H1 (cell line): ENCODE data around the gene ZRANB3. TPM values are rescaled to one million over a fixed set of nuclear protein-coding genes. Genes with fewer than 3 reads are reported as not detected.

ENCODE experiments used
- CTCF ChIA-PET: fragments of 300-600 bp; sonication (Branson Sonifier 250); formaldehyde crosslinking; loops from one replicate; lab custom pipeline; 2021; ENCODE audit not compliant: partially characterized antibody; lab: Charles Lee
- POLR2A ChIA-PET: fragments of 300-600 bp; sonication (Branson Sonifier 250); formaldehyde crosslinking; loops from one replicate; lab custom pipeline; 2021; ENCODE audit warnings: inconsistent platforms; ENCODE audit not compliant: partially characterized antibody; lab: Charles Lee
- DNase-seq, 2 experiments: peaks; one replicate each; pipeline versions ENCODE4 v3.0.0 to v3.0.0-alpha.2; 2010 to 2022; ENCODE audit warnings: low spot score in 2 of 2, low read depth in 1 of 2, mixed read lengths in 1 of 2
- FAIRE-seq: peaks from 2 replicates; lab custom pipeline; 2011; peaks lifted over from hg19 to GRCh38; lab: Jason Lieb, UNC
- H2AFZ ChIP-seq: 2 replicates; pipeline ENCODE4 v1.8.1; 2012; ENCODE audit warnings: low read length, inconsistent platforms
- H2AK5ac ChIP-seq: 2 replicates; pipeline ENCODE4 v1.6.1; 2013; ENCODE audit warnings: low read depth, low read length
- H2BK120ac ChIP-seq: replicated peaks from 2 replicates; pipeline ENCODE3; 2013; ENCODE audit warnings: low read depth, low read length, inconsistent platforms
- H2BK12ac ChIP-seq: 2 replicates; pipeline ENCODE4 v1.6.1; 2013; ENCODE audit warnings: low read depth, low read length
- H2BK15ac ChIP-seq: 2 replicates; pipeline ENCODE4 v1.6.1; 2013; ENCODE audit warnings: low read length
- H2BK20ac ChIP-seq: 2 replicates; pipeline ENCODE4 v1.6.1; 2013; ENCODE audit warnings: low read length
- H2BK5ac ChIP-seq: 2 replicates; pipeline ENCODE4 v1.6.1; 2013; ENCODE audit warnings: low read depth, low read length
- H3K14ac ChIP-seq: 2 replicates; pipeline ENCODE4 v1.6.1; 2013; ENCODE audit warnings: inconsistent platforms; ENCODE audit not compliant: insufficient read length
- H3K18ac ChIP-seq: 2 replicates; pipeline ENCODE4 v1.6.1; 2013; ENCODE audit warnings: low read length; ENCODE audit errors: extremely low read depth
- H3K23ac ChIP-seq: 2 replicates; pipeline ENCODE4 v1.6.1; 2013; ENCODE audit warnings: inconsistent platforms; ENCODE audit not compliant: insufficient read length
- H3K23me2 ChIP-seq: 2 replicates; pipeline ENCODE4 v1.6.1; 2013; ENCODE audit warnings: low read depth, low read length
- H3K27ac ChIP-seq: 2 replicates; pipeline ENCODE4 v1.6.1; 2011; ENCODE audit warnings: low read depth, low read length, inconsistent platforms
- H3K27me3 ChIP-seq, 4 experiments: replicated peaks in 1 of 4; 1 replicate in 1 of 4; 2 replicates in 3 of 4; pipeline versions ENCODE4 v1.6.1 to v1.8.1; 2011 to 2013; ENCODE audit warnings: low read length in 3 of 4, mild to moderate bottlenecking in 3 of 4, inconsistent platforms in 2 of 4, mixed read lengths in 2 of 4, moderate library complexity in 1 of 4; ENCODE audit not compliant: control insufficient read depth in 3 of 4, insufficient read depth in 3 of 4; ENCODE audit errors: extremely low read depth in 1 of 4
- H3K36me3 ChIP-seq, 4 experiments: 2 replicates each; pipeline versions ENCODE4 v1.6.1 to v1.8.1; 2011 to 2013; ENCODE audit warnings: mild to moderate bottlenecking in 4 of 4, low read length in 3 of 4, moderate library complexity in 2 of 4, control low read depth in 1 of 4, inconsistent platforms in 1 of 4; ENCODE audit not compliant: insufficient read depth in 4 of 4, control insufficient read depth in 2 of 4
- H3K4ac ChIP-seq: replicated peaks from 2 replicates; pipeline ENCODE3; 2013; ENCODE audit warnings: low read length, low read depth, mixed read lengths, inconsistent platforms; ENCODE audit not compliant: insufficient read length
- H3K4me1 ChIP-seq, 4 experiments: replicated peaks in 1 of 4; 1 replicate in 1 of 4; 2 replicates in 3 of 4; pipeline versions ENCODE4 v1.6.1 to v1.8.1; 2011 to 2013; ENCODE audit warnings: low read length in 3 of 4, inconsistent platforms in 2 of 4, mixed read lengths in 1 of 4; ENCODE audit not compliant: insufficient read depth in 4 of 4, control insufficient read depth in 3 of 4
- H3K4me2 ChIP-seq, 2 experiments: 2 replicates each; pipeline versions ENCODE4 v1.6.1 to v1.8.1; 2011 to 2013; ENCODE audit warnings: low read depth in 2 of 2, low read length in 2 of 2, control low read depth in 1 of 2, inconsistent platforms in 1 of 2, mild to moderate bottlenecking in 1 of 2; ENCODE audit not compliant: insufficient read depth in 1 of 2
- H3K4me3 ChIP-seq, 4 experiments: fragments of 200-600, 300-600 bp in 1 of 4; sonication (generic), shearing (Covaris generic), sonication (Bioruptor Twin) in 1 of 4; 2 replicates each; pipeline versions ENCODE4 v1.5.1 to v1.8.1; 2011 to 2016; ENCODE audit warnings: low read length in 4 of 4, low read depth in 3 of 4, control low read depth in 2 of 4, inconsistent platforms in 2 of 4, mild to moderate bottlenecking in 2 of 4, mixed read lengths in 1 of 4, moderate library complexity in 1 of 4; ENCODE audit not compliant: insufficient read depth in 2 of 4; ENCODE audit errors: extremely low read depth in 1 of 4
- H3K56ac ChIP-seq: replicated peaks from 2 replicates; pipeline ENCODE3; 2013; ENCODE audit warnings: low read depth, mild to moderate bottlenecking, mixed read lengths, low read length, inconsistent platforms; ENCODE audit not compliant: insufficient read length
- H3K79me1 ChIP-seq: 2 replicates; pipeline ENCODE4 v1.6.1; 2013; ENCODE audit warnings: low read depth, low read length, control low read depth
- H3K79me2 ChIP-seq, 2 experiments: 2 replicates each; pipeline versions ENCODE4 v1.6.1 to v1.8.1; 2012 to 2013; ENCODE audit warnings: low read length in 2 of 2, mild to moderate bottlenecking in 2 of 2, inconsistent platforms in 1 of 2; ENCODE audit not compliant: insufficient read depth in 2 of 2, control insufficient read depth in 1 of 2
- H3K9ac ChIP-seq, 4 experiments: replicated peaks in 1 of 4; 1 replicate in 1 of 4; 2 replicates in 3 of 4; pipeline versions ENCODE4 v1.6.1 to v1.8.1; 2011 to 2013; ENCODE audit warnings: low read depth in 3 of 4, low read length in 3 of 4, control low read depth in 2 of 4, mild to moderate bottlenecking in 2 of 4, moderate library complexity in 2 of 4, inconsistent platforms in 1 of 4; ENCODE audit errors: extremely low read depth in 1 of 4
- H3K9me3 ChIP-seq, 2 experiments: 2 replicates each; pipeline versions ENCODE4 v1.6.1 to v1.8.1; 2012 to 2013; ENCODE audit warnings: mild to moderate bottlenecking in 2 of 2, moderate library complexity in 2 of 2, control low read depth in 1 of 2, inconsistent platforms in 1 of 2, low read depth in 1 of 2, low read length in 1 of 2, mixed read lengths in 1 of 2; ENCODE audit not compliant: insufficient read depth in 2 of 2
- H4K20me1 ChIP-seq, 2 experiments: replicated peaks in 1 of 2; 2 replicates each; pipeline versions ENCODE3 to v1.8.1; 2011 to 2013; ENCODE audit warnings: inconsistent platforms in 2 of 2, low read length in 2 of 2, mild to moderate bottlenecking in 1 of 2; ENCODE audit not compliant: insufficient read depth in 2 of 2, control insufficient read depth in 1 of 2
- H4K5ac ChIP-seq: 2 replicates; pipeline ENCODE4 v1.6.1; 2013; ENCODE audit warnings: low read length, low read depth, mixed read lengths, inconsistent platforms; ENCODE audit not compliant: insufficient read length
- H4K8ac ChIP-seq: 2 replicates; pipeline ENCODE4 v1.8.0; 2013; ENCODE audit warnings: mild to moderate bottlenecking, moderate library complexity, low read length, inconsistent platforms; ENCODE audit not compliant: insufficient read depth; ENCODE audit errors: extremely low read depth
- H4K91ac ChIP-seq: replicated peaks from 2 replicates; pipeline ENCODE3; 2013; ENCODE audit warnings: low read length, mixed read lengths, inconsistent platforms; ENCODE audit not compliant: insufficient read length
- BCL11A ChIP-seq, 2 experiments: IDR thresholded peaks; one replicate each; pipeline ENCODE4 v1.6.1; 2011; ENCODE audit warnings: low read depth in 2 of 2, low read length in 2 of 2, mild to moderate bottlenecking in 2 of 2
- BRCA1 ChIP-seq: IDR thresholded peaks from 2 replicates; pipeline ENCODE4 v1.6.1; 2012; ENCODE audit warnings: low read depth, low read length, improper control_type of control experiment
- CBX5 ChIP-seq: fragments of 300-800, 300-1000 bp; sonication (generic); IDR thresholded peaks from 2 replicates; pipeline ENCODE4 v1.7.1; 2016; ENCODE audit warnings: antibody characterized with exemption, low read length, low read depth
- CHD2 ChIP-seq: IDR thresholded peaks from 2 replicates; pipeline ENCODE4 v1.6.1; 2012; ENCODE audit warnings: low read length, improper control_type of control experiment
- EP300 ChIP-seq, 2 experiments: IDR thresholded peaks; 1 replicate in 1 of 2; 2 replicates in 1 of 2; pipeline ENCODE4 v1.6.1; 2011 to 2012; ENCODE audit warnings: low read depth in 2 of 2, low read length in 2 of 2, mild to moderate bottlenecking in 2 of 2, borderline replicate concordance in 1 of 2, inconsistent platforms in 1 of 2, moderate library complexity in 1 of 2
- POLR2AphosphoS5 ChIP-seq: IDR thresholded peaks from 2 replicates; pipeline ENCODE4 v1.6.1; 2011; ENCODE audit warnings: low read depth, low read length
- SP2 ChIP-seq: IDR thresholded peaks from 2 replicates; pipeline ENCODE4 v1.6.1; 2012; ENCODE audit warnings: mild to moderate bottlenecking, low read length, inconsistent platforms
- SP4 ChIP-seq: IDR thresholded peaks from 2 replicates; pipeline ENCODE4 v1.6.1; 2012; ENCODE audit warnings: low read length, inconsistent platforms
- SRF ChIP-seq: IDR thresholded peaks from 2 replicates; pipeline ENCODE4 v1.6.1; 2011; ENCODE audit warnings: mild to moderate bottlenecking, low read depth, low read length, moderate library complexity
- TAF7 ChIP-seq: optimal IDR thresholded peaks from 2 replicates; pipeline ENCODE3; 2011; ENCODE audit warnings: low read depth, mild to moderate bottlenecking, inconsistent platforms, low read length, moderate library complexity, borderline replicate concordance
- WGBS, 2 experiments: shearing (Covaris generic) in 1 of 2; methylation state at CpG; one replicate each; pipeline versions ENCODE4 v1.1.6 to v1.1.7; 2013 to 2015; ENCODE audit warnings: low lambda C conversion rate in 2 of 2, mixed read lengths in 2 of 2, inconsistent platforms in 1 of 2, low coverage in 1 of 2, missing lambda C conversion rate in 1 of 2; ENCODE audit not compliant: insufficient replicate concordance in 2 of 2, insufficient coverage in 1 of 2, insufficient read length in 1 of 2; ENCODE audit errors: extremely low coverage in 1 of 2, missing lambda C conversion rate in 1 of 2; 5-methylcytosine and 5-hydroxymethylcytosine counted together
- polyA plus RNA-seq, 7 experiments: library from polyadenylated mRNA; depleted of rRNA in 3 of 7; stranded (reverse) in 5 of 7; unstranded in 2 of 7; fragments of >200 nt in 5 of 7; fragments of 200-250 nt in 2 of 7; gene quantifications; 1 replicate in 5 of 7; 2 replicates in 1 of 7; 4 replicates in 1 of 7; pipeline versions ENCODE4 v1.2.1 to v1.2.3, GENCODE V29; 2011 to 2013; ENCODE audit warnings: missing spikeins in 2 of 7, mixed read lengths in 2 of 7
- total RNA-seq: library from RNA; stranded (reverse); fragmentation: NEBNext Ultra II Directional; extraction: Animal tissue kit (Norgen Biotek cat#: 25700); gene quantifications from 2 replicates; pipeline ENCODE4 v1.2.1, GENCODE V29; 2021
- TF ChIP-seq, protein P1 (sequence below): IDR thresholded peaks from 2 replicates; pipeline ENCODE4 v1.6.1; 2012; ENCODE audit warnings: inconsistent platforms

Gene ZRANB3
- total and polyA plus RNA-seq, 2 of the 8 experiments (the other 6 are each of a cell fraction or from before 2014, with no cell fraction given) = 4.5 to 19.3 TPM

- Histone ChIP-seq H3K4ac (no peak overlapping the region), H2BK15ac (no peak overlapping the region), H3K23me2 (no peaks in the 10 kb centered on the region), H2BK120ac (no peak overlapping the region), H3K27ac (no peak overlapping the region), H3K79me1 (no peaks in the 10 kb centered on the region), H3K27me3 (no peaks in the 10 kb centered on the region), H4K91ac (no peak overlapping the region), H2AK5ac (no peak overlapping the region), H4K8ac (no peak overlapping the region), H2BK20ac (no peak overlapping the region), H3K36me3 (no peaks in the 10 kb centered on the region), H3K56ac (no peak overlapping the region), H3K18ac (no peak overlapping the region), H3K14ac (no peak overlapping the region), H3K4me3 (no peak overlapping the region), H3K79me2 (no peaks in the 10 kb centered on the region), H4K20me1 (no peaks in the 10 kb centered on the region), H2BK12ac (no peak overlapping the region), H3K9ac (no peak overlapping the region), H3K9me3 (no peaks in the 10 kb centered on the region), H3K4me2 (no peak overlapping the region), H3K23ac (no peak overlapping the region), H2BK5ac (no peak overlapping the region), H3K4me1 (no peaks in the 10 kb centered on the region), H4K5ac (no peak overlapping the region), H2AFZ (no peak overlapping the region)
- 91% methylated on average over 4 of the region's 4 CpGs; no CpG with 5 or more reads in 1 of the 2 experiments for WGBS, 2 experiments
- CTCF ChIA-PET = no interaction called here
- no peak for DNase-seq
- TF ChIP-seq CHD2 (no peak), POLR2AphosphoS5 (no peak), SP2 (no peak), TAF7 (no peak), SP4 (no peak), SRF (no peak), BRCA1 (no peak), CBX5 (no peak), BCL11A (IDR thresholded peaks at IDR 0.05; ENCODE audit: low read depth in 2 of 2, low read length in 2 of 2) (no peak), EP300 (IDR thresholded peaks at IDR 0.05; ENCODE audit: borderline replicate concordance in 1 of 2, low read depth in 2 of 2, low read length in 2 of 2) (no peak)
- TF ChIP-seq, protein P1, sequence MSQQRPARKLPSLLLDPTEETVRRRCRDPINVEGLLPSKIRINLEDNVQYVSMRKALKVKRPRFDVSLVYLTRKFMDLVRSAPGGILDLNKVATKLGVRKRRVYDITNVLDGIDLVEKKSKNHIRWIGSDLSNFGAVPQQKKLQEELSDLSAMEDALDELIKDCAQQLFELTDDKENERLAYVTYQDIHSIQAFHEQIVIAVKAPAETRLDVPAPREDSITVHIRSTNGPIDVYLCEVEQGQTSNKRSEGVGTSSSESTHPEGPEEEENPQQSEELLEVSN = no peak
- POLR2A ChIA-PET = no interaction called here
- no peak for FAIRE-seq
These were observed 226.3 kb downstream of the ZRANB3 start for GRCh38 chr2:135304694-135305093.
